GM18498 (cell line): Measurements from ENCODE around the gene ARHGAP30.
"Not testable (repeated sequence)": the region's sequence is repeated elsewhere in the genome, so short reads cannot be mapped to it uniquely, and the experiment has no call there.

Experiments used
- ATAC-seq: cut with Tn5 transposase; IDR thresholded peaks from one replicate; pipeline ENCODE4 v1.9.1; 2021; ENCODE audit warnings: mild to moderate bottlenecking, moderate library complexity; ENCODE audit not compliant: unreplicated experiment

ARHGAP30 gene, protein sequence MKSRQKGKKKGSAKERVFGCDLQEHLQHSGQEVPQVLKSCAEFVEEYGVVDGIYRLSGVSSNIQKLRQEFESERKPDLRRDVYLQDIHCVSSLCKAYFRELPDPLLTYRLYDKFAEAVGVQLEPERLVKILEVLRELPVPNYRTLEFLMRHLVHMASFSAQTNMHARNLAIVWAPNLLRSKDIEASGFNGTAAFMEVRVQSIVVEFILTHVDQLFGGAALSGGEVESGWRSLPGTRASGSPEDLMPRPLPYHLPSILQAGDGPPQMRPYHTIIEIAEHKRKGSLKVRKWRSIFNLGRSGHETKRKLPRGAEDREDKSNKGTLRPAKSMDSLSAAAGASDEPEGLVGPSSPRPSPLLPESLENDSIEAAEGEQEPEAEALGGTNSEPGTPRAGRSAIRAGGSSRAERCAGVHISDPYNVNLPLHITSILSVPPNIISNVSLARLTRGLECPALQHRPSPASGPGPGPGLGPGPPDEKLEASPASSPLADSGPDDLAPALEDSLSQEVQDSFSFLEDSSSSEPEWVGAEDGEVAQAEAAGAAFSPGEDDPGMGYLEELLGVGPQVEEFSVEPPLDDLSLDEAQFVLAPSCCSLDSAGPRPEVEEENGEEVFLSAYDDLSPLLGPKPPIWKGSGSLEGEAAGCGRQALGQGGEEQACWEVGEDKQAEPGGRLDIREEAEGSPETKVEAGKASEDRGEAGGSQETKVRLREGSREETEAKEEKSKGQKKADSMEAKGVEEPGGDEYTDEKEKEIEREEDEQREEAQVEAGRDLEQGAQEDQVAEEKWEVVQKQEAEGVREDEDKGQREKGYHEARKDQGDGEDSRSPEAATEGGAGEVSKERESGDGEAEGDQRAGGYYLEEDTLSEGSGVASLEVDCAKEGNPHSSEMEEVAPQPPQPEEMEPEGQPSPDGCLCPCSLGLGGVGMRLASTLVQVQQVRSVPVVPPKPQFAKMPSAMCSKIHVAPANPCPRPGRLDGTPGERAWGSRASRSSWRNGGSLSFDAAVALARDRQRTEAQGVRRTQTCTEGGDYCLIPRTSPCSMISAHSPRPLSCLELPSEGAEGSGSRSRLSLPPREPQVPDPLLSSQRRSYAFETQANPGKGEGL

DNA sequence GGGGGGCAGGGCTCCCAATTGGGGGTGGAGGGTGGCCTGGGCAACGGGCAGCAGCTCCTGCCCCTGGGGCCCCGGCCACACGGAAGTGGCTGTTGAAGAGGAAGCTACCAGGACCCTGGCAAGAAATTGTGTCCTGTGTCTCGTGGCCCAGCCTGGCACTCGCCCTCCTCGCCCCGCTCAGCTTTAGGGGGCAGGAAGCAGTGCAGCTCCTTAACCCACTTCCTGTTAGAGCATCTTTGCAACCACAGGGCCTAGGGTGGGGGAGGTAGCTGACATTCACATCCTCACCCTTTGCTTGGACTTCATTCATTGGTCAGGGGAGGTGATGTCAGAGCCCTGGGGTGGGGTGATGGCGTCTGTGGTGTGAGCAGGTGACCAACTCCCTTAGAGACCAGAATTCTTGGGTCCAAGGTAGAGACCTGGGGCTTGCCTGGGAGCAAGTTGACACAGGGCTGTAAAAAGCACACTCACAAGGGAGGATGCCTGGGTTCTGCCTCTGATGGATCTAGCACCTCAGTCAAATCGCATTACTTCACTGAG, at the start of gene ARHGAP30:
TSS of gene ARHGAP30 (minus strand) at position 161 of the 540 bp plus-strand sequence. CDS start 267 bp downstream, outside the sequence.
- peak; percentile 87 for ATAC-seq

DNA sequence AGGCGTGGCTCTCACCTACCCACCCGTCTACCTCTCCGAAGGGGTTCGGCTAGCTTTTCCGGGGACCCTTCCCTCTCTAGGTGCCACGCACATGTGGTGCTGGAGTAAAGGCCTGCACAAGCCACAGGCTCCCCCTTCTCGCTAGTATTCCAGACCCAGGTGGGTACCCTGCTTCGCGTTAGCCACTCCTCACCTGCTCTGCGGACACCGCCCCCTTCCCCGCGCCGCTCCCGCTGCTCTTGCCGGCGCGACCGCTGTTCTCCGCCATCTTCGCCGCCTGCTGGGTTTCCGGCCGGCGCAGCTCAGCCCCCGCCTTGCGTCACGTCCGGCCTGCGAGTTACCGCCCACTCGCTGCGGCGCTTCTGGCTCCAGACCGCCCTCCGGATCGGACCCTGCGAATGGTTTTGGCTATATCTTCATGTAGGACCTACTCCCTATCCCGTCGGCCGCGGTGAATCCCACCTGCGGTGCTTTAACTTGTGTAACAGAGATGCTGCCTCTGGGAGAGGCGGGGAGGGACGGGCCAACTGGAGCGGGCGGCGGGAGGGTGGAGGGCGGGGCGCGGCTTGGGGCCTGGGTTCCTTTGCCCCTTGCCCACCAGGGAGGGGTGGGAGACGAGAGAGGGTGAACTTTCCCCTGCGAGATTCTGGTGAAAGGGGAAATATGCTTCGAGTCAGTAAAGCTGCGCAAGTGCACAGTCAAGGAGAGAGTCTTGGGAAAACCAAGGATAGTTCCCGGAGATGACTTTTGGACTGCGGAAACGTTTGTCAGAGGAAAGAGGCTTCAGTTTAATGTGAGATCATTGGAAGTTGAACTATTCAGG, 48.3 kb upstream of the ARHGAP30 start, which contains the start of the genes NIT1 and PFDN2:
TSS of gene NIT1 (plus strand) at position 347 of the 823 bp plus-strand sequence. CDS start at position 419, 72 bp downstream.
TSS of gene PFDN2 (minus strand) at position 279 of the 823 bp plus-strand sequence. CDS start at position 268, 11 bp downstream.
- ATAC-seq = peak; percentile 85

DNA sequence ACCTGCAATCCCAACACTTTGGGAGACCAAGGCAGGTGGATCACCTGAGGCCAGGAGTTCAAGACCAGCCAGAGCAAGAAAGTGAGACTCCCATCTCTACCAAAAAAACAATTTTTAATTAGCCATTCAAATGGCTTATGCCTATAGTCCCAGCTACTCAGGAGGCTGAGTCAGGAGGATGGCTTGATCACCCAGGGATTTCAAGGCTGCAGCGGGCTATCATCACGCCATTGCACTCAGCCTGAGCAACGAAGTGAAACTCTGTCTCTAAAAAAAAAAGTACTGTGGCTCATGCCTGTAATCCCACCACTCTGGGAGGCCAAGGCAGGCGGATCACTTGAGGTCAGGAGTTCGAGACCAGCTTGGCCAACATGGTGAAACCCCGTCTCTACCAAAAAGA, 46.3 kb upstream of the ARHGAP30 start:
- not testable (repeated sequence) for ATAC-seq

DNA sequence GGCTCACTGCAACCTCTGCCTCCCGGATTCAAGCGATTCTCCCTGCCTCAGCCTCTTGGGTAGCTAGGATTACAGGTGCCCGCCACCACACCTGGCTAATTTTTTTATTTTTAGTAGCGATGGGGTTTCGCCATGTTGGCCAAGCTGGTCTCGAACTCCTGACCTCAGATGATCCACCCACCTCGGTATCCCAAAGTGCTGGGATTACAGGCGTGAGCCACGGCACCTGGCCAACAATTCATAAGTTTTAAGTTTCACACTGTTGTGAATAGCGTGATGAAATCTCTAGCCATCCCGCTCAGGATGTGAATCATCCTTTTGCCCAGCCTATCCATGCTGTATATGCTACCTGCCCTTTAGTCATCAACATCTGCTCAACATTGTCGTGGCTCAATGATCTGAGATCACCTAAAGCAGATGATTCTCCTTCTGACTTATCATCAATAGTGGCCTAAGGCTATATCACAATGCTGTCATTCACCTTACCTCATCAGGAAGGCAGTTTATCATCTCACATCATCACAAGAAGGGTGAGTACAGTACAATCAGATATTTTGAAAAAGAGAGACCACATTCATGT, 45.5 kb upstream of the ARHGAP30 start:
- ATAC-seq = no peak

DNA sequence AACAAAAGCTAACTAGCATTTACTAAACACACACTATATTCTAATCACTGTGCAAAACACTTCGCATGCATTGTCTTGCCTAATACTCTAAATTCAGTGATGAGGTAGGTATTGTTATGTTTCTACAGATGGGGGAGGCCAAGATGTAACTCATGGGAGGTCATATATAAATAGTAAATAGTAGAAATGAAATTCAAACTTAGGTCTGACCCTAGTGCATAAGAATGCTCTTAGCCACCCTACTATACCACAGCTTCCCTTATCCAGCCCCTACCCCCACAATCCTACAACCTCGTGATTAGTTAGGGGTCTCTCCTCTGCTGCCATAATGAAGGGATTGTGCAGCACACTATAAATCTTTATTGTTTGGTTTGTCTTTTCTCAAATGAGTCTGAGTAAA, 44.9 kb upstream of the ARHGAP30 start:
- ATAC-seq = no peak

DNA sequence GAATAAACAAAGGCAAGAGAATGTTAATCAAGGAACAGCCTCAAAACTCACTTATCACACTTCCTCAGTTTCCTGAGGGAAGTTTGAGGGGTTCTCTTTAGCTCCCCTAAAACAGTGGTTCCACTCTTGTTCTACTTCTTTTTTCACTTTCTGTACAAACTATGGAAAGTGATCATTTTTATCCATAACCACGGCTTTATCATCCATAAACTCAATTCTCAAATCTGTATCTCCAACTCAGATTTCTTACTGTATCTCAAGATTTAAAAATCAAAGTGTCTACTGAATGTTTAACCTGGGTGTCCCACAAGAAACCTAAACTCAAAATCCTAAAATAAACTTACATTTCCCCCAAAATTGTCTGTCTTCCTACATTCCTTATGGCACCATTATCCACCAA, 44.2 kb upstream of the ARHGAP30 start:
- no peak for ATAC-seq

DNA sequence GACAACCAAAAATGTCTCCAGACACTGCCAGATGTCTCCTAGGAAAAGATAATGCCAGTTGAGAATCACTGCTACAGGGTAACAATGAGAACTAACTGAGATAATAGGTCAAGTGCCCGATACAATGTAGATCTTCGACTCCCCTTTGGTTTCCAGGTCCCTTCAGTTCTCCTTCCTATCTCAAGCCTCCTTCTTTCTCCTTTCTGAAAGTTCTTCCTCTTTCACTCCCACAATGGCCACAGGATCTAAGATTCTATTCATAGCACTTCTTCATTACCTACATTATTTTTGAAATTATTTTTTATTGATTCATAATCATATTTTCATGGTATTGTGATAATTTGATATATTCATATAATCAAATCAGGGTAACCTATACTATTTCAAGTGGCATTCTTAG, 41.8 kb upstream of the ARHGAP30 start:
- ATAC-seq = no peak

DNA sequence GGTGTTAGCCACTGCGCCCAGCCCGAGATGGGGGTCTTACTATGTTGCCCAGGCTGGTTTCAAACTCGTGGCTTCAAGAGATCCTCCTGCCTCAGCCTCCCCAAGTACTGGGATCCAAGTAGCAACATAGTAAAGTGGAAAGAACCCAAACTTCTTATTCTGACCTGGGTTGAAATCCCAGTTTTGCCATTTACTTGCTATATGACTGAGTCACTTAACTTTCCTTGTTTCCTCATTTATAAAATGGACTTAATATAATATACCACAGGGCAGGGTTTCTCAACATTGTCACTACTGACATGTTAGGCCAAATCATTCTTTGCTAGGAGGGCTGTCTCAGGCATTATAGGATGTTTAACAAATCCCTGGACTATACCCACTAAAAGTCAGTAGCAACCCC, 41.4 kb upstream of the ARHGAP30 start:
- no peak for ATAC-seq

DNA sequence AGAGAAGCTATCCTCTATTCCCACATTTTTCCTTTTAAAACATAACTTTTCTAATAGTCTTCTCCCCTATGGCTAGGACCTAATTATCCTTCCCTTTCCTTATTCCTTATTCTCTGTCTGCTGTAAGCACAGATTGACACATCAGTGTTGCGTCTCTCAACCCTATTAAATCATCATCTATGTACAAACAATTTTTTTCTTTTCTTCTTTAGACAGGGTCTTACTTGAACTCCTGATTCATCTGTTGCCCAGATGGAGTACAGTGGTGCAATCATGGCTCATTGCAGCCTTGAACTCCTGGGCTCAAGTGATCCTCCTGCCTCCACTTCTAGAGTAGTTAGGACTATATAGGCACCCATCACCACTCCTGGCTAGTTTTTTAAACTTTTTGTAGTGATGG, 36.7 kb upstream of the ARHGAP30 start:
- no peak for ATAC-seq

DNA sequence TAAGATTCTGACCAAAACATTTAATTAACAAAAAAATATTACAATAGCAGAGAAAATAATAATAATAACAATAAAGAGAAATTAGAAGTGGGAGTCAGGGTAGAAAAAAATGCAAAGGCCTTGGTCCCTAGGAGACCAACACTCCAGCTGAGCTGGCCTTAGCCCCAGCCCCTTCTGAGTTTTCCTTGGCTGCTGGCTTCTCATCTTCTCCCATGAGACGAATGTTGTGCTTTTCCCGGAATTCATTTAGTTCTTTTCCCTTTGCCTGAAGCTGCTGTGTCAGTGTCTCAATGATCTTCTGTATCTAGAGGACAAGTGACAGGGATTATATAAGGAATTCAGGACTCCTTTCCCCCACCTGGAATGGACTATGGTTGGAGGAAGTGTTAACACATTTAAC, 30.9 kb upstream of the ARHGAP30 start:
- ATAC-seq = no peak

DNA sequence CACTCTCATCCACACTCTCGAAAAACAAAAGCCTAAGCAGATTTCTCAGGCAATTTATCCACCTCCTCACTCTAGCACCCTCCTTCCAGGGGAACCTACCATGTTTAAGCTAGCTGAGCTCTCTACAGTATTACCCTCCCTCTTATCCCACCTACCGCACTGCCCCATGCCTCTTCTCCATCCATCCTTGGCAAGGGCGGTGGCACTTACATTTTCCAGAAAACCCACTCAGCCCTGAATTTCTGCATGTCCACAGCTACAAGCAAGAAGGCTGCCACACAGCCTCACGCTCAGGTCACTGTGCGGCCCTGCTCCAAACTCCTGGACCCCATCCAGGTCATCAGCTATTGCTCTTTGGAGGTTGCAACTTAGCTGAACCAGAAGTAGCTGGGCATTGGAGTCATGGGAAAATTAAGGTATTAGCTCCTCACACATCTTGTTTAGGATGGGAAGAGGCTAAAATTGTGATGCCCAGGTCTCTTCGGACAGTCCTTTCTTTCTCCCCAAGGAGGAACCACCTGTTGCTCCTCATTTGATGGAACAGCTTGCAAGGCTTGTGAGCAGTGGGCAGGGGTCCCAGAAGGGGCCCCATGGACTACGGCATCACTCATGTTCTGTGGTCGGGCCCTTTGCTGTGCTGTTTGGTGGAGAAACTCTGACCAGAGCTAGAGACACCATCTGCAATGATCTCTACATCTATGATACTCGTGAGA, 29.6 kb upstream of the ARHGAP30 start:
- ATAC-seq = no peak

DNA sequence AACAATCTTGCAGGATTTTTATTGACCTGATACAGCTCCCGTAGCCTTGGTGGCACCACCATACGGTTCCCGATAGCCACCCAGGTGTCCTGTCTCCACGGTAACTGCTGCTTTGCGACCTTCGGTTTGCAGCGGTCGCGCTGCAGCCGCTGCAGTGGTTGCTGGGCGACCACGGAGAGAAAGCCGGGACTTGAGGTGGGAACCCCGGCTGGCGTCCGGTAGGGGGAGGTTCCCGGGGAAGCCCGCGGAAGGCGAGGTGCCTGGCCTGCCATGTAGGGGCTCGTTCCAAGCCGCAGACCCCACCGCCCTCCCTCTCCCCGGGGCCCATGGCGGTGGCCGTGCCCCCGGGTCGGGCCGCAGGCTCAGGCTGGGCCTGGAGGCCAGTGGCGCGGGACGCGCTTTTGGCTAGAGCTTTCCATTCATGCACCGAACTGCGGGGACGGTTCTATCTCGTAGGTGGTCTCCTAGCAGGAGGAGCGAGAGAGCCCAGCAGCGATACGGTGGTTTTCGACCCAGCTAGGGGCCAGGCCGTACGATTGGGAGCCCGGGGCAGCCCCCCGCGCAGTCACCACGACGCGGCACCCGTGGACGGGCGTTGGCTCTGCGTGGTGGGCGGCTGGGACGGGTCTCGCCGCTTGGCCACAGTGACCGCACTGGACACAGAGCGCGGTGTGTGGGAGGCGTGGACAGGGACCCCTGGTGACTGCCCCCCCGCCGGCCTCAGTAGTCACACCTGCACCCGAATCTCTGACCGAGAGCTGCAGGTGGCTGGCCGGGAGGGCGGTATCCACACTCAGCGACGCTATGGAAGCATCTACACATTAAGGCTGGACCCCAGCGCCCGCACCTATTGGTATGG, 28.7 kb upstream of the ARHGAP30 start, which contains the start of gene KLHDC9:
TSS of gene KLHDC9 (plus strand) at position 152 of the 859 bp plus-strand sequence. CDS start at position 327, 175 bp downstream.
- peak; percentile 77 for ATAC-seq

DNA sequence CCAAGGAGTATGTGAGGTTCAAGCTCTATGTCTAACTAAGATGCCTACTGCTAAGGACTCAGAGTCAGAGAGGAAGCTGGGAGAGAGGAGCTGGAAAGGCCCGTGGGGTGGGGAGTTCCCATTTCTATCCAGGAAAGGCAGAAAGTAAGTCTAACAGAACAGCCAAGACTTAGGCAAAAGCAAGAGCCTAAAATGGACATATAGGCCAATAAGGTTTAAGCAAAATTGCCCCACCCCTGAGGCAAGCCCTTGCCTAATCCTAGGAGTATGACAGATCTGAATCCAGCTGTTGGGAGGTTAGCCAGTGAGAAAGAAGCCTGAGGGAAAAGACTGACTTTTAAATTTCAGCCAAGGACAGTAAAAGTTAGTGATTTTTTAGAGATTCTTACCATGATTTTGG, 26.8 kb upstream of the ARHGAP30 start:
- ATAC-seq = no peak

DNA sequence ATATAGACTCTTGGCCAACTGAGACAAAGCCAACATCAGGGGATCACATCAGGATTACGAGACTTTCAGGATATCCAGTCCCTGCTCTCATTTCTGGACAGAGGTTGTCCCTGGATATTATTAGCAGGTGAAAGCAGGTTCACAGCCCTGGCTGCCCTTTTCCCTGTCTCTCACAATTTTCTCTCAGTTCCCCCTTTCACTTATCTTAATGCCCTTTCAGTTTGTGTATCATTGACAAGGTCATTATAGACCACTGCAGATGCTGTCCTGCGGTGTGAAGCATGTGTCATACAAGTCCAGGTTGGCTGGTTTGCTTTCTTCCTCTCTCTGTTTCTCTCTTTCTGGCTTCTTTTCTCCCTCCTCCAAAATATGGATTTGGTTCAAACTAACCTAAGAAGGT, 26.3 kb upstream of the ARHGAP30 start:
- no peak for ATAC-seq

DNA sequence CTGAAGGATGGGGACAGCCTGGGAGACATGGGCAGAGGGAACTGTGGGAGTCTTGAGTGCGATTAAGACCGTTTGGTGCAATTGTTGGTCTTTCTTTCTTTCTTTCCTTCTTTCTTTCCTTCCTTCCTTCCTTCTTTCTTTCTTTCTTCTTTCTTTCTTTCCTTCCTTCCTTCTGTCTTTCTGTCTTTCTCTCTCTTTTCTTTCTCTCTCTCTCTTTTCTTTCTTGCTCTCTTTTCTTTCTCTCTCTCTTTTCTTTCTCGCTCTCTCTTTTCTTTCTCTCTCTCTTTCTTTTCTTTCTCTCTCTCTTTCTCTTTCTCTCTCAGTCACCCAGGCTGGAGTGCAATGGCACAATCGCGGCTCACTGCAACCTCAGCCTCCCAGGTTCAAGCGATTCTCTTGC, 25.5 kb upstream of the ARHGAP30 start:
- no peak for ATAC-seq

DNA sequence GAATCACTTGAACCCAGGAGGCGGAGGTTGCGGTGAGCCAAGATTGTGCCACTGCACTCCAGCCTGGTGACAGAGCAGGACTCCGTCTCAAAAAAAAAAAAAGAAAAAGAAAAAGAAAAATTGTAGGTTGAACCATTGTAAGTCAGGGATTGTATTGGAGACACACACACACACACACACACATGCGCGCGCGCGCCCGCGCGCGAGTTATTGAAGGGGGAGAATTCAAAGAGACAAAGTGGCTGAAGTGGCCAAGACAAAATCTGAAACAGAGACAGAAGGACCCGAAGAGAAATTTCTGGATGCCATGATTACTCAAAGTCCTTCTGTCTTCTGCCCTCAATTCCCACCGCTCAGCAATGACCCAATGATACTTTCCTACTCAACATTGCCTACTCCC, 24.8 kb upstream of the ARHGAP30 start:
- no peak for ATAC-seq

DNA sequence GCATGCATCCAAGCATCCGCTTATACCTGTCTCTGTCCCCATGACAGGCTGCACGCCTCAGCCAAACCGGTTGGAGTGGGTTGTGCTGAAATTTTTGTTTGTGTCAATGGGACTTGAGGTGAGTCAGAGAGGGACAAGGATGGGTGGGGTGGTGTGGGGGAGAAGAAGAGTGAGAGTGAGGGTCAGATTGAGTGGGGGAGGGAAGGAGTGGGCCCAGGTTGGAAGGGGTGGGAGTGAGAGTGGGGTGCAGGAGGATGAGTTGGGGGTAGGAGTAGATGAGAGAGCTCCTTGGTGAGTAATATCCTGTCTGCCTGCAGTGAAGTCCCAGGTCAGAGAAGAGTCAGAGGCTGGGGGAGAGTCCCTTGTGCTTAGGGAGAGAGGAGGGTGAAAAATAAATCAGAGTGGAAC, 22.9 kb upstream of the ARHGAP30 start:
- ATAC-seq = no peak
